ENCODE data around the gene BCL2L12.

DNA sequence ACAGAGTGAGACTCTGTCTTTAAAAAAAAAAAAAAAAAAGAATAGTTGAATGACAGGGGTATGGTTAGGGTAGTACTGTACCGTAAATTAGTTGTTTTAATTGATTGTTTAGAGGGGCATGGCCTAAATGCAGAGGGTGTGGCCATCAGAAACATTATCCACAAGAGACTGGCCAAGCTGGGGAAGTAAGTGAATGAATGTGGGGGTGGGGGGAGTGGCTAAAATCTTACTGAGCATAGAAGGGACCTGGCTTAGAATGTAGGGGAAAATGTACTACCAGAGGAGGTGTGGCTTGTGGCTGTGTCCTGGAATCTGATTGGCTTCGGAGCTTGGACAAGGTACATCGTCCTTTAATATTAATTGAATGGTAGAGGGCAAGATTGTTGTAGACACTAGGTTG, 3.8 kb downstream of the BCL2L12 start:
- TF ChIP-seq SP1 (IDR thresholded peaks at IDR 0.05; ENCODE audit: low read depth) (no peak), POLR2A (IDR thresholded peaks at IDR 0.05; ENCODE audit: borderline replicate concordance, extremely low read depth, insufficient read depth, insufficient read length) (no peak), EZH2 (IDR thresholded peaks at IDR 0.05) (no peak), CEBPB (IDR thresholded peaks at IDR 0.05; ENCODE audit: low read depth) (no peak), JUND (IDR thresholded peaks at IDR 0.05) (no peak)
- TF ChIP-seq, protein P1, sequence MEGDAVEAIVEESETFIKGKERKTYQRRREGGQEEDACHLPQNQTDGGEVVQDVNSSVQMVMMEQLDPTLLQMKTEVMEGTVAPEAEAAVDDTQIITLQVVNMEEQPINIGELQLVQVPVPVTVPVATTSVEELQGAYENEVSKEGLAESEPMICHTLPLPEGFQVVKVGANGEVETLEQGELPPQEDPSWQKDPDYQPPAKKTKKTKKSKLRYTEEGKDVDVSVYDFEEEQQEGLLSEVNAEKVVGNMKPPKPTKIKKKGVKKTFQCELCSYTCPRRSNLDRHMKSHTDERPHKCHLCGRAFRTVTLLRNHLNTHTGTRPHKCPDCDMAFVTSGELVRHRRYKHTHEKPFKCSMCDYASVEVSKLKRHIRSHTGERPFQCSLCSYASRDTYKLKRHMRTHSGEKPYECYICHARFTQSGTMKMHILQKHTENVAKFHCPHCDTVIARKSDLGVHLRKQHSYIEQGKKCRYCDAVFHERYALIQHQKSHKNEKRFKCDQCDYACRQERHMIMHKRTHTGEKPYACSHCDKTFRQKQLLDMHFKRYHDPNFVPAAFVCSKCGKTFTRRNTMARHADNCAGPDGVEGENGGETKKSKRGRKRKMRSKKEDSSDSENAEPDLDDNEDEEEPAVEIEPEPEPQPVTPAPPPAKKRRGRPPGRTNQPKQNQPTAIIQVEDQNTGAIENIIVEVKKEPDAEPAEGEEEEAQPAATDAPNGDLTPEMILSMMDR (IDR thresholded peaks at IDR 0.05 in 2 of 3, conservative IDR thresholded peaks at IDR 0.05 in 1 of 3; ENCODE audit: borderline replicate concordance in 1 of 3, insufficient read depth in 1 of 3, low read depth in 2 of 3, low read length in 2 of 3) = no peak
- TF ChIP-seq, protein P2, sequence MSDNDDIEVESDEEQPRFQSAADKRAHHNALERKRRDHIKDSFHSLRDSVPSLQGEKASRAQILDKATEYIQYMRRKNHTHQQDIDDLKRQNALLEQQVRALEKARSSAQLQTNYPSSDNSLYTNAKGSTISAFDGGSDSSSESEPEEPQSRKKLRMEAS (IDR thresholded peaks at IDR 0.05) = no peak
